ENCODE data around the gene CCR6.
"Not testable (repeated sequence)": the region's sequence is repeated elsewhere in the genome, so short reads cannot be mapped to it uniquely, and the experiment has no call there.

CCR6 gene

DNA sequence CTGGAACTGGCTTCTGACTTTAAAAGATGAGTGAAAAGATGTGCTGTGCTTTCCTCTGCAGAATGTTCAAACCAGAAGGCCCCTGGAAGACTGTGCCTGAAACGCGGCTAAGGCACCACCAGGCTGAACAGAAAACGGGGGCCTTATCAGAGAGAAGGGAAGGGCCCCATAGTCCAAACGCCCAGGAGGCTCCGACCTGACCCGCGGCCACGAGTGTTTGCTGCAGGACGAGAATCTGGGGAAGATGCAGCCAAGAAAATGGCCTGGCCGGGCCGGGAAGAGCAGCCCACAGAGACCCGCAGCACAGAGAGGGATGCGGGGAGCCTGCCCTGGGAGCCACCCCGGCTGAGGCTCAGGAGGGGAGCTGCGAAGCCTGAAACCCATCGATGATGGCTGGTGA, 45.4 kb downstream of the CCR6 start:
- DNase-seq (ENCODE audit: low read depth in 3 of 3), result not testable (repeated sequence)

DNA sequence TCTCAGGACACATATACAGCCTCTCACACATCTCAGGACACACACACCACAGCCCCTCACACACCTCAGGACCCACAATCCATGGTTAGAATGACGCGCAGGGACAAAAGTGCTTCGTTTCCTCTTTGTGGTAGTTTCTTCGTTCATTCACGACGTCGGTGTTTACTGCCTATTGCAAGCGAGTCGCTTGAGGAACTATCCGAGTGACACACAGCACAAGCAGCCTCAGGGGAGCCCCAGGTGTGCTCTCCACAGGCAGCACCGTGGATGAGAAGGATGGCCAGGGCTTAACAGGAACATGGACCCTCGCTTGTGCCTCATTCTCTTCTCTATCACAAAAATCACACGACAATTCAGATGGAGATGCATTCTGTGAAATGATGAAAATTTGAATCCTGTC, 47.0 kb downstream of the CCR6 start:
- not testable (repeated sequence) for DNase-seq (ENCODE audit: low read depth in 3 of 3)

DNA sequence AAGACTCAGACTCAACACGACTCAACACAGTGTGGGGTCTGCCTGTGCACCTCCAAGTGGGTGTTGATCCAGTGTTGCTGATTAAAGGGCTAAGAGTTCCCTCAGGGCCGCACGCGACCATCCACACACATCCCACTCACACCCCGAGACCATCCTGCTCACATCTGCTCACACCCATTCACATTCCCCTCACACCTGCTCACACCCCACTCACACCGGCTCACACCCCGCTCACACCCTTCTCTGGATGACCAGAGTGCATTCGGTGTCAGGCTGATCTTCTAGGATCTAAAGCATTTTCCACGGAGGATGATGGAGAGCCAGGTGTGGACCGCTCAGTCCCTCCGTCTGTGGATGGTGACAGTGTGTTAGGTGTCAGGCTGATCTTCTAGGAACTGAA, 48.4 kb downstream of the CCR6 start:
- DNase-seq (ENCODE audit: low read depth in 3 of 3), result not testable (repeated sequence)

DNA sequence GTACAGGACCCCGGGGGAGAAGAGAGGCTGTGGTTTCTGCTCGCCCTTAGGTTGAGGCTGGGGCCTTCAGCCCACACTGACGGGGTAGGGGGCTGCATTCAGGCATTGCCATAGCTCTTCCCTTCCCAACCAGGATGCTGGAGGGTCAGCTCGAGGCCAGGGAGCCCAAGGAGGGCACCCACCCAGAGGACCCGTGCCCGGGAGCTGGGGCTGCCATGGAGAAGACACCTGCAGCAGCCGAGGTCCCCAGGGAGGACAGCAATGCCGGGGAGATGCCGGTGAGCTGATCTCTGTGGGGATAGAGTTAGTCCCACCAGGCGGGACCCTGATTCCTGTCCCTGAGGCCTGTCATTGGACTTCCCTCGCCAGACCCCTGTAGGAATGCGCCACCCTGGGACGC, 49.1 kb downstream of the CCR6 start:
- DNase-seq (ENCODE audit: low read depth in 3 of 3), result not testable (repeated sequence)

DNA sequence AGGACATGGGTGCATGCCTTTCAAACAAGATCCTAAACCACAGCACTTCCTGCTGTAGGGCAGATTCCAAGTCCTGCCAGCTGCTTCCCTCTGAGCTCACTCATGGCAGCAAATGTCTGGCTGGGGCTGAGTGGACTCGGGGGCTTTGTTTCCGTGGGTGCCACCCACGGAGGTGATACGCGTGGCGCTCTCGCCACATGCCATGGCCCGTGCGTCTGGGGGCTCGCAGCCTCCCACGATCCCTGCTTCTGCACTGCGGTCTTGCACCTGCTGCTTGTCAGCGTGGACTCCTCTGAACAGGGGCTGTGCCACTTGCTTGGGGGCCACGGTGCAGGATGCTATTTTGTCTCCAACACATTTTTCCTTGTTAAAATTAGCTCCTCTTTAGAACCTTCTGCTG, 54.4 kb downstream of the CCR6 start:
- not testable (repeated sequence) for DNase-seq (ENCODE audit: low read depth in 3 of 3)

DNA sequence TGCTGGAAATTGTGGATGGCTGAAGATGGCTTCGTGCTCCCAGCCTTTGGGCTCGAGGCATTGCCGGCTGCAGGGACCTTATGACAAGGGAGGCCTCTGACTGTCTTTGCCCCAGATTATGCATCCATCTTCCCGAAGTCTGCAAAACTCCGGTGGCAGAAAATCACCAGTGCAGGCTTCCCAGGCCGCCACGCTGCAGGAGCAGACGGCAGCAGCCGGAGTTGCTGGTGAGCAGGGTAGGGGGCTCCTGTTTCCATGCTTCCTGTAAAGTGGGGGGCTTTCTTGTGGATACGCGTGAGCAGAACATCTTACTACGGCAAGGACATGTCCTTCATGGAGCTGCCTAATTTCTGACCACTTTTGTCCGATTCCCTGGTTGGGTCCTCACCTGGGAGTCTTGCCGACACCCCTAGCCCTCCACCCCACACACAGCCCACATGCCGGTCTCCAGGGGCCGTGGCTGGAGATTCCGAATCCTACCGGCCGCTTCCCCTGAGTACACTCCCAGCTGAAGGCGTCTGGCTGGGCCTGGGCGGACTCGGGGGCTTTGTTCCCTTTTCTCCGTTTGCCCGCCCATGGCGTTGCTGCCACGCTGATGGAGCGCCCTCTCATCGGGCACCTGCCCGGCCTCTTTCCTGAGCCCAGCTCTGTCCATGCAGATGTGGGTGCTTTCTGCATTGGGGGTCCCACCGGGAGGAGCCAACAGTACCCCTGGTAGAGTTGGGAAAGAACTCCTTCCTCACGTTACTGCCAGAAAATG, 56.2 kb downstream of the CCR6 start:
- not testable (repeated sequence) for DNase-seq (ENCODE audit: low read depth in 3 of 3)

DNA sequence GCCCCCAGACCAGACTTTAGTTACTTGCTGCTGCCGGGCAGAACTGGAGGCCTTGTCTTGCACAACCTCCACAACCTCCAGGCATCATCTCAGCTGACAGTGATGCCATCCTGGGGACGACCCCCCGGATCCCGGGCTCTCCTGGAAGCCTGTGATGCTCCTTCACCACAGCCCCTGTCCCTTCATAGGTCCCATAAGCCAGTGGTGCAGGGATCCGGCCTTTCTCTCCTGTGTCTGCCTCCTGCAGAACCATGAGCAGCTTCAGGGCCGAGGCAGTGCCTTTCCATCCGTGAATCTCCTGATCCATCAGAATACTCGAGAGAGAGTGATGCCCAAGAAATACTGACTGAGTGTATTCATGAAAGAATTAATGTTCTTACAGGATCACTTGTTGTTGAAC, 57.2 kb downstream of the CCR6 start:
- not testable (repeated sequence) for DNase-seq (ENCODE audit: low read depth in 3 of 3)

DNA sequence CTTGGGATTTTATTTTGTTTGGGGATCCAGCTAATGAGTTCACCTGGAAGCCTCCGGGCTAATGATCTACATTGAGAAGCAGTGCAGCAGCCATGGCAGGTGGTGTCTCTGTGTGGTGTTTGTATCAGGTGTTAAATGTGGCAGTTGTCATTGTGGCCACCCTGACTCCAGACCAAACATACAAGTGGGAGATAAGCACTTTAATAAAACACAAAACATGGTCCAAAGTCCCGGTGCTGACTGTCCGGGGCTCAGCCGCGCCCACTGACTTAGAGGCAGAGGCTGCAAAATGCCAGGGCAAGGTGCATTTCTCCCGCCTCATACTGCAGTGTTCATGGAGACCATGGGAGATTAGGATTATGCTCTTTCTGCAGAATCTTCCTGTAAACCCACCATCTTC, 58.5 kb downstream of the CCR6 start:
- not testable (repeated sequence) for DNase-seq (ENCODE audit: low read depth in 3 of 3)

DNA sequence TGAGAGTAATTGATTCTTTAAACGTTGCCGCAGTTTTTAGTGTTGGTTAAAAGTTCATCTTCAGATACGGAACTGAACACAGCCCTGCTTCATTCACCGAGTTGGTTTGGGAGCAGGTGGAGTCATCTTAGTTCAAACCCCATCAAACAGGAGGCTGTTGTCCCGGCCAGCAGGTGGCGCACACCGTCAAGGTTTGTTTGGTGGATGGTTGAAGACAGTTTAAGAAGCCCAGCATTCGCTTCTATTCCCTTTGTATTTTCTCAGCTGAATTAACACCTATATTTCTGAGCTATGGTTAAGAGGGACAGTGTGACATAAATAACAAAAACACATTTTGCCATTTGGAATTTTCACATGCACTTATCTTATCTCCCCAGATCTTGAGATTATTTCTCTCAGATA, 60.0 kb downstream of the CCR6 start:
- DNase-seq (ENCODE audit: low read depth in 3 of 3), result not testable (repeated sequence)

DNA sequence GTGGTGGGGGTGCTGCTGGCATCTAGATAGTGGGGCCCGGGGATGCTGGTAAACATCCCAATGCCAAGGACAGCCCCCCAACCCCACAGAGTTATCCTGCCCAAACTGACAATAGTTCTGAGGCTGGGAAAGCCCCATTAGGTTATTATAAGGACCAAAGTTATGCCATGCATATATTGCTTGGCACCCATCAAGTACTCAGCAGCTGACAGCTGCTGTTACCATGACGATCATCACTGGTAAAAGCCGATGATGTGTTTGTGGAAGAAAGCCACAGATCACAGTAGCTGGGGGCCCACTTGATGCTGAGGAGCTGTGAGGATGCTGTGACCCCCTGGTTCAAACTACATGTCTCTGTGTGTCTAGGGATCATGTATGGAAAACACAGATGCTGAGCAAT, 62.2 kb downstream of the CCR6 start:
- not testable (repeated sequence) for DNase-seq (ENCODE audit: low read depth in 3 of 3)

DNA sequence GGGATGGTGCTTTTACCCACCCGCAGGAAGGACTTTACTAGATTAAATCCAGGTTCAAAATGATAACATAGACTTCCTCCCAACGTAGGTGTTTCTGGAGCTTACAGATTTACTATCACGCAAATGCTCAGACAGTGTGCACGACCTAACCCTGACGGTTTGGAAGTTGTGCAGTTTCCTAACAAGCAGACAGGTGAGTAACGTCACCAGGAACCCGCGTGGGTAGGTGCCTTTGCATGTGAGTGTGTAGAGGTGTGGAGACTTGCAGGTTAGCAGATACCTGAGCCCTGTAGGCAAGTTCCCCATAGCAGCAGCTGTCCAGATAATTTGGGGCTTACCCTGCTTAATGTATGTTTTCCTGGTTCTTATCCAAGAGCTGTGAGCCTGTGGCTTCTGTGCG, 64.4 kb downstream of the CCR6 start:
- not testable (repeated sequence) for DNase-seq (ENCODE audit: low read depth in 3 of 3)
